ENCODE results near the gene KIAA0040. TPM values are rescaled to one million over a fixed set of nuclear protein-coding genes. Genes with fewer than 3 reads are reported as not detected.

KIAA0040 gene
- total and polyA plus RNA-seq, 10 of the 15 experiments (the other 5 are each of a cell fraction or from before 2014, with no cell fraction given): 7.6 to 47.7 (median 23.5) TPM

DNA sequence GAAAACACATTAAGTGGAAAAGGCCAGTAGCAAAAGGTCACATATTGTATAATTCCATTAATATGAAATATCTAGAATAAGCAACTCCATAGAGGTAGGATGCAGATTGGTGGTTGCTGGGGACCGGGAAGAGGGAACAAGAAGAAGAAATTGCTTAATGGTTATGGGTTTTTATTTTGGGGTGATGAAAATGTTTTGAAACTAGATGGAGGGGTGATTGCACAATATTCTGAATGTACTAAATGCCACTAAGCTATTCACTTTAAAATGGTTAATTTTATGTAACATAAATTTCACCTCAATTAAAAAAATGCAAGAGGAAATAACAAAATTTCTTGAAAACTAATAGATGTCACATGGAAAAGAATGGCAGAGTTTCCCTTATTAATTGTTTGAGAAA is 6.7 kb downstream of the KIAA0040 start:
- peaks cover 31% of the 10 kb centered on the region for H3K4me1 ChIP-seq (ENCODE audit: control insufficient read depth, insufficient read depth, low read length)
- H3K27ac ChIP-seq (ENCODE audit: control insufficient read depth, insufficient read depth): no peak overlapping the region
- DNase-seq (ENCODE audit: low read depth, low spot score) (no peak), FAIRE-seq (no peak), ATAC-seq (no peak)
- H3K9me3 ChIP-seq (replicated peaks; ENCODE audit: control insufficient read depth, insufficient read depth, low read length): no peaks in the 10 kb centered on the region
- ChIA-PET RAD21 (ENCODE audit: unreplicated experiment) (no interaction called here), CTCF (interaction anchor here (2.3 to 9.1 kb wide), 4 partner anchors 24 to 133 kb away, joined by 8 to 72 read pairs (median 65); no protein-coding TSS in a partner anchor), POLR2A (interaction anchor here (0.8 to 1.3 kb wide), 2 partner anchors 15 to 19 kb away, joined by 3 read pairs; no protein-coding TSS in a partner anchor), SMC1A (ENCODE audit: uncharacterized antibody, unreplicated experiment) (interaction anchor here (1.1 to 4.6 kb wide), 5 partner anchors 10 to 132 kb away, joined by 3 to 35 read pairs (median 5); no protein-coding TSS in a partner anchor)
- H3K4me2 ChIP-seq (ENCODE audit: control insufficient read depth, insufficient read depth): no peak overlapping the region
- peaks cover 1 to 5% of the 10 kb centered on the region in 2 experiments; a peak in 3 of 4 replicates for H3K36me3 ChIP-seq (ENCODE audit: control insufficient read depth in 2 of 2, insufficient read depth in 2 of 2, low read length in 1 of 2)
- WGBS (ENCODE audit: insufficient coverage, insufficient replicate concordance, low lambda C conversion rate, missing lambda C conversion rate): 90% methylated on average over 1 of the region's 1 CpG
- intact Hi-C loops (cut with micrococcal nuclease; ENCODE audit: unreplicated experiment) (no loop called here), in situ Hi-C loops (cut with MboI) (no loop called here)
- H3K79me2 ChIP-seq (ENCODE audit: control insufficient read depth, insufficient read depth, low read length): peaks cover 51% of the 10 kb centered on the region
- no peak overlapping the region for H2AFZ ChIP-seq (ENCODE audit: control insufficient read depth, low read depth, low read length)
- no peak overlapping the region for H3K9ac ChIP-seq (ENCODE audit: control insufficient read depth, insufficient read depth, low read length)
- no peaks in the 10 kb centered on the region for H4K20me1 ChIP-seq (ENCODE audit: control insufficient read depth, insufficient read depth)
- H3K4me3 ChIP-seq: no peak overlapping the region
- no TSS peak for BruUV-seq (replicated peaks)
- TF ChIP-seq, protein P1, sequence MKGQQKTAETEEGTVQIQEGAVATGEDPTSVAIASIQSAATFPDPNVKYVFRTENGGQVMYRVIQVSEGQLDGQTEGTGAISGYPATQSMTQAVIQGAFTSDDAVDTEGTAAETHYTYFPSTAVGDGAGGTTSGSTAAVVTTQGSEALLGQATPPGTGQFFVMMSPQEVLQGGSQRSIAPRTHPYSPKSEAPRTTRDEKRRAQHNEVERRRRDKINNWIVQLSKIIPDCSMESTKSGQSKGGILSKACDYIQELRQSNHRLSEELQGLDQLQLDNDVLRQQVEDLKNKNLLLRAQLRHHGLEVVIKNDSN (IDR thresholded peaks at IDR 0.05; ENCODE audit: borderline replicate concordance, extremely low read length, insufficient read depth, low read depth, low read length): no peak
- TF ChIP-seq, protein P2, sequence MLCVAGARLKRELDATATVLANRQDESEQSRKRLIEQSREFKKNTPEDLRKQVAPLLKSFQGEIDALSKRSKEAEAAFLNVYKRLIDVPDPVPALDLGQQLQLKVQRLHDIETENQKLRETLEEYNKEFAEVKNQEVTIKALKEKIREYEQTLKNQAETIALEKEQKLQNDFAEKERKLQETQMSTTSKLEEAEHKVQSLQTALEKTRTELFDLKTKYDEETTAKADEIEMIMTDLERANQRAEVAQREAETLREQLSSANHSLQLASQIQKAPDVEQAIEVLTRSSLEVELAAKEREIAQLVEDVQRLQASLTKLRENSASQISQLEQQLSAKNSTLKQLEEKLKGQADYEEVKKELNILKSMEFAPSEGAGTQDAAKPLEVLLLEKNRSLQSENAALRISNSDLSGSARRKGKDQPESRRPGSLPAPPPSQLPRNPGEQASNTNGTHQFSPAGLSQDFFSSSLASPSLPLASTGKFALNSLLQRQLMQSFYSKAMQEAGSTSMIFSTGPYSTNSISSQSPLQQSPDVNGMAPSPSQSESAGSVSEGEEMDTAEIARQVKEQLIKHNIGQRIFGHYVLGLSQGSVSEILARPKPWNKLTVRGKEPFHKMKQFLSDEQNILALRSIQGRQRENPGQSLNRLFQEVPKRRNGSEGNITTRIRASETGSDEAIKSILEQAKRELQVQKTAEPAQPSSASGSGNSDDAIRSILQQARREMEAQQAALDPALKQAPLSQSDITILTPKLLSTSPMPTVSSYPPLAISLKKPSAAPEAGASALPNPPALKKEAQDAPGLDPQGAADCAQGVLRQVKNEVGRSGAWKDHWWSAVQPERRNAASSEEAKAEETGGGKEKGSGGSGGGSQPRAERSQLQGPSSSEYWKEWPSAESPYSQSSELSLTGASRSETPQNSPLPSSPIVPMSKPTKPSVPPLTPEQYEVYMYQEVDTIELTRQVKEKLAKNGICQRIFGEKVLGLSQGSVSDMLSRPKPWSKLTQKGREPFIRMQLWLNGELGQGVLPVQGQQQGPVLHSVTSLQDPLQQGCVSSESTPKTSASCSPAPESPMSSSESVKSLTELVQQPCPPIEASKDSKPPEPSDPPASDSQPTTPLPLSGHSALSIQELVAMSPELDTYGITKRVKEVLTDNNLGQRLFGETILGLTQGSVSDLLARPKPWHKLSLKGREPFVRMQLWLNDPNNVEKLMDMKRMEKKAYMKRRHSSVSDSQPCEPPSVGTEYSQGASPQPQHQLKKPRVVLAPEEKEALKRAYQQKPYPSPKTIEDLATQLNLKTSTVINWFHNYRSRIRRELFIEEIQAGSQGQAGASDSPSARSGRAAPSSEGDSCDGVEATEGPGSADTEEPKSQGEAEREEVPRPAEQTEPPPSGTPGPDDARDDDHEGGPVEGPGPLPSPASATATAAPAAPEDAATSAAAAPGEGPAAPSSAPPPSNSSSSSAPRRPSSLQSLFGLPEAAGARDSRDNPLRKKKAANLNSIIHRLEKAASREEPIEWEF (IDR thresholded peaks at IDR 0.05; ENCODE audit: insufficient replicate concordance, low read depth, low read length): no peak
- TF ChIP-seq EP300 (IDR thresholded peaks at IDR 0.05; ENCODE audit: borderline replicate concordance in 1 of 2, control insufficient read depth in 1 of 2, low read depth in 2 of 2, low read length in 2 of 2) (no peak), BCL11A (IDR thresholded peaks at IDR 0.05; ENCODE audit: low read depth, low read length) (no peak), NFIC (IDR thresholded peaks at IDR 0.05; ENCODE audit: low read depth, low read length) (no peak), SIX5 (IDR thresholded peaks at IDR 0.05; ENCODE audit: low read depth, low read length, severe bottlenecking) (no peak), HDGF (IDR thresholded peaks at IDR 0.05) (no peak), ZNF384 (IDR thresholded peaks at IDR 0.05; ENCODE audit: borderline replicate concordance, low read depth, low read length) (no peak), TBL1XR1 (IDR thresholded peaks at IDR 0.05; ENCODE audit: low read depth, low read length) (no peak), POLR2A (IDR thresholded peaks at IDR 0.05; ENCODE audit: low read depth, low read length) (no peak), MXI1 (IDR thresholded peaks at IDR 0.05; ENCODE audit: low read depth, low read length) (no peak), RCOR1 (conservative IDR thresholded peaks at IDR 0.05; ENCODE audit: low read depth, low read length) (no peak), RB1 (IDR thresholded peaks at IDR 0.05; ENCODE audit: borderline replicate concordance) (no peak), HDAC2 (IDR thresholded peaks at IDR 0.05) (no peak), SUPT20H (IDR thresholded peaks at IDR 0.05; ENCODE audit: borderline replicate concordance, control insufficient read depth, low read depth, low read length) (no peak), ZNF622 (IDR thresholded peaks at IDR 0.05) (no peak), HDAC6 (IDR thresholded peaks at IDR 0.05; ENCODE audit: unreplicated experiment) (no peak), GABPA (IDR thresholded peaks at IDR 0.05; ENCODE audit: low read depth) (no peak), KLF5 (IDR thresholded peaks at IDR 0.05; ENCODE audit: partially characterized antibody) (no peak)
- no peaks in the 10 kb centered on the region for H3K27me3 ChIP-seq (replicated peaks in 1 of 2; ENCODE audit: control insufficient read depth in 2 of 2, insufficient read depth in 2 of 2, low read length in 1 of 2)
